Stomach (tissue), 9 donors: ENCODE data around the gene WBP2NL. TPM values are rescaled to one million over a fixed set of nuclear protein-coding genes. Genes with fewer than 3 reads are reported as not detected.

ENCODE experiments used
- DNase-seq, 2 donors: peaks; one replicate each; pipeline versions ENCODE4 v3.0.0 to v3.0.0-alpha.2; 2013 to 2019
- H3K27ac ChIP-seq, 5 donors: fragments of 200-600 bp in 4 of 5; sonication (generic) in 4 of 5; one replicate each; pipeline ENCODE4 v1.5.1; 2013 to 2019; ENCODE audit warnings: mild to moderate bottlenecking in 1 of 5, moderate library complexity in 1 of 5
- H3K27me3 ChIP-seq, 3 donors: fragments of 200-600 bp; sonication (generic); one replicate each; pipeline ENCODE4 v1.5.1; 2017 to 2019; ENCODE audit warnings: mixed run types in 1 of 3
- H3K36me3 ChIP-seq, 4 donors: fragments of 200-600 bp; sonication (generic); 1 replicate in 3 of 4; 2 replicates in 1 of 4; pipeline ENCODE4 v1.5.1; 2016 to 2019
- H3K4me1 ChIP-seq, 4 donors: fragments of 200-600 bp; sonication (generic); one replicate each; pipeline ENCODE4 v1.5.1; 2016 to 2019
- H3K4me3 ChIP-seq, 4 donors: fragments of 200-600 bp; sonication (generic) in 3 of 4; one replicate each; pipeline ENCODE4 v1.5.1; 2016 to 2019; ENCODE audit warnings: mild to moderate bottlenecking in 1 of 4
- H3K9me3 ChIP-seq, 4 donors: fragments of 200-600 bp; sonication (generic); one replicate each; pipeline ENCODE4 v1.5.1; 2016 to 2019
- CTCF ChIP-seq, 7 experiments: fragments of 450-650 bp in 4 of 7; fragments of 200-600 bp in 3 of 7; sonication (generic) in 3 of 7; IDR thresholded peaks; one replicate each; pipeline ENCODE4 v1.5.1; 2016 to 2019; ENCODE audit warnings: antibody characterized with exemption in 7 of 7, control low read depth in 2 of 7, mild to moderate bottlenecking in 1 of 7
- EP300 ChIP-seq: sonication (generic); formaldehyde crosslinking; IDR thresholded peaks from one replicate; pipeline ENCODE4 v1.6.1; 2017; ENCODE audit warnings: antibody characterized with exemption
- POLR2A ChIP-seq, 4 donors: fragments of 450-650 bp; IDR thresholded peaks; one replicate each; pipeline ENCODE4 v1.6.1; 2016; ENCODE audit warnings: antibody characterized with exemption in 4 of 4, control low read depth in 2 of 4, mild to moderate bottlenecking in 1 of 4, moderate library complexity in 1 of 4
- POLR2AphosphoS5 ChIP-seq, 3 donors: sonication (generic); formaldehyde crosslinking; IDR thresholded peaks; one replicate each; pipeline ENCODE4 v1.6.1; 2016; ENCODE audit warnings: antibody characterized with exemption in 3 of 3
- WGBS, 5 donors: extraction: QIAGEN DNeasy Blood & Tissue Kit in 3 of 5; methylation state at CpG; one replicate each; pipeline versions ENCODE4 v1.1.5 to v1.1.7; 2013 to 2018; 5-methylcytosine and 5-hydroxymethylcytosine counted together
- intact Hi-C: fragments of 100-400 bp; cut with DNase I; formaldehyde crosslinking; loops from one replicate; pipeline ENCODE4 v1.15.1; 2023; ENCODE audit warnings: low total_unique reads
- polyA plus RNA-seq, 3 donors: library from polyadenylated mRNA; stranded (reverse); fragments of 200-250 nt; gene quantifications; one replicate each; pipeline ENCODE4 v1.2.3, GENCODE V29; 2013
- total RNA-seq, 5 donors: library from RNA; depleted of rRNA; stranded (reverse); fragments of >200 nt; gene quantifications; one replicate each; pipeline versions ENCODE4 v1.1.0 to v1.2.3, GENCODE V29; 2014 to 2016
- donor health status: healthy with polysubstance abuse.
- donor health status: Bipolar disorder and iron deficiency.
- donor health status: healthy.

WBP2NL gene
- total and polyA plus RNA-seq, 8 donors = 1.2 to 4.8 (median 1.2) TPM; not detected in 3

DNA sequence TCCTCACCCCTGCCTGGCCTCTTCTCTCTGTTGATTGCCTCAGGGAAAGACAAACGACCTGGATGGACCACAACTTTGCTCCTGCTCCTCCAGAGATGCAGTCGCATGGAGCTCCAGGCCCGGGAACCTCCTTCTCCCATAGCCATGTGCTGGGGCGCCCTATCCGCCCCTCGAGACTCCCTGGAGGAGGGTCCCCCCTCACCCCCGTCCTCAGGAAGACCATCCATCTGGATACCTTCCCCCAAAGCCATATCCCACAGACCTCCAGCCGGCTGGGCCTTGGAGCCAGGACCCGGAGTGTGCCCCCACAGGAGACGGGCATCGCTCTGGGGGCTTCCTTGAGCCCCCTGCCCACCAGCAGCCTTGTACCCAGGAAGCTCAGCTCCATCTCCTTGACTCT is 27.2 kb upstream of the WBP2NL start:
- peaks cover 0 to 72% (median 21%) of the 10 kb centered on the region in 3 donors for H3K27me3 ChIP-seq
- intact Hi-C loops = loop anchor here (10.0 kb wide), 1 partner anchor 143 kb away; no protein-coding TSS in a partner anchor
- peaks cover 0 to 9% (median 6%) of the 10 kb centered on the region in 4 donors for H3K4me1 ChIP-seq
- 75 to 88% (median 83%) methylated on average over 7 to 11 of the region's 11 CpGs for WGBS, 5 donors
- H3K4me3 ChIP-seq = no peak overlapping the region
- H3K36me3 ChIP-seq = no peaks in the 10 kb centered on the region
- no peaks in the 10 kb centered on the region for H3K9me3 ChIP-seq
- DNase-seq = no peak
- no peak overlapping the region for H3K27ac ChIP-seq
- no peak for TF ChIP-seq EP300
- TF ChIP-seq CTCF (IDR thresholded peaks at IDR 0.05) = no peak
- no peak for TF ChIP-seq POLR2A (IDR thresholded peaks at IDR 0.05)
- no peak for TF ChIP-seq POLR2AphosphoS5 (IDR thresholded peaks at IDR 0.05)

- Histone ChIP-seq H3K27ac (no peak overlapping the region), H3K4me3 (no peak overlapping the region), H3K27me3 (peaks cover 0 to 89% (median 35%) of the 10 kb centered on the region in 3 donors), H3K36me3 (no peaks in the 10 kb centered on the region), H3K9me3 (no peaks in the 10 kb centered on the region), H3K4me1 (peaks cover 6 to 16% (median 14%) of the 10 kb centered on the region in 4 donors)
- 64 to 72% (median 70%) methylated on average over 10 of the region's 10 CpGs for WGBS, 5 donors
- intact Hi-C loops = loop anchor here (10.0 kb wide), 1 partner anchor 140 kb away; no protein-coding TSS in a partner anchor
- TF ChIP-seq POLR2AphosphoS5 (IDR thresholded peaks at IDR 0.05) = no peak
- TF ChIP-seq EP300 = no peak
- TF ChIP-seq CTCF (IDR thresholded peaks at IDR 0.05) = no peak
- TF ChIP-seq POLR2A (IDR thresholded peaks at IDR 0.05) = no peak
- no peak for DNase-seq
These were observed 23.8 kb upstream of the WBP2NL start for GRCh38 chr22:41974691-41975290.

- TF ChIP-seq EP300 (no peak), CTCF (IDR thresholded peaks at IDR 0.05) (no peak), POLR2A (IDR thresholded peaks at IDR 0.05) (no peak), POLR2AphosphoS5 (IDR thresholded peaks at IDR 0.05) (no peak)
- Histone ChIP-seq H3K27me3 (peaks cover 0 to 83% (median 35%) of the 10 kb centered on the region in 3 donors), H3K9me3 (no peaks in the 10 kb centered on the region), H3K27ac (no peak overlapping the region), H3K4me1 (peaks cover 6 to 16% (median 14%) of the 10 kb centered on the region in 4 donors), H3K36me3 (no peaks in the 10 kb centered on the region), H3K4me3 (no peak overlapping the region)
- no peak for DNase-seq
- WGBS, 5 donors = 60 to 65% (median 62%) methylated on average over 12 of the region's 12 CpGs
- intact Hi-C loops = loop anchor here (10.0 kb wide), 1 partner anchor 139 kb away; no protein-coding TSS in a partner anchor
These were observed 23.1 kb upstream of the WBP2NL start for GRCh38 chr22:41975299-41976069.

- peak; percentile 61 to 77 for DNase-seq
- no peak for TF ChIP-seq EP300
- no peak for TF ChIP-seq POLR2AphosphoS5 (IDR thresholded peaks at IDR 0.05)
- no peak for TF ChIP-seq POLR2A (IDR thresholded peaks at IDR 0.05)
- TF ChIP-seq CTCF (IDR thresholded peaks at IDR 0.05) = no peak
- intact Hi-C loops = loop anchor here (10.0 kb wide), 1 partner anchor 139 kb away; no protein-coding TSS in a partner anchor
- H3K27me3 ChIP-seq = peaks cover 0 to 75% (median 35%) of the 10 kb centered on the region in 3 donors
- peaks cover 6 to 16% (median 14%) of the 10 kb centered on the region in 4 donors for H3K4me1 ChIP-seq
- peak overlapping the region; percentile 47 to 64 (median 56) for H3K4me3 ChIP-seq
- no peaks in the 10 kb centered on the region for H3K36me3 ChIP-seq
- no peak overlapping the region for H3K27ac ChIP-seq
- no peaks in the 10 kb centered on the region for H3K9me3 ChIP-seq
- WGBS, 5 donors = 2 to 14% (median 3%) methylated on average over 9 to 72 of the region's 72 CpGs
These were observed 22.3 kb upstream of the WBP2NL start for GRCh38 chr22:41976070-41976901.
